Loucy (cell line): Measurements from ENCODE around the gene L3MBTL4.

Source experiments
- H2AFZ ChIP-seq: fragments of 200-600 bp; sonication (generic); 2 replicates; pipeline ENCODE4 v1.6.0; 2016; ENCODE audit warnings: antibody characterized with exemption, mild to moderate bottlenecking, low read length, moderate library complexity
- H3F3A ChIP-seq: fragments of 200-600 bp; 2 replicates; pipeline ENCODE4 v1.6.0; 2016; ENCODE audit warnings: antibody characterized with exemption, low read depth, mild to moderate bottlenecking
- H3K27me3 ChIP-seq: fragments of 200-600 bp; sonication (generic); 2 replicates; pipeline ENCODE4 v1.6.1; 2014; ENCODE audit warnings: low read length, mild to moderate bottlenecking; ENCODE audit not compliant: insufficient read depth, poor library complexity, severe bottlenecking
- H3K36me3 ChIP-seq: fragments of 200-600 bp; sonication (generic); 2 replicates; pipeline ENCODE4 v1.6.1; 2016; ENCODE audit warnings: low read length; ENCODE audit not compliant: insufficient read depth
- H3K4me1 ChIP-seq: fragments of 200-600 bp; sonication (generic); 2 replicates; pipeline ENCODE4 v1.5.1; 2014; ENCODE audit warnings: low read length, mild to moderate bottlenecking; ENCODE audit not compliant: insufficient read depth, poor library complexity, severe bottlenecking
- H3K4me2 ChIP-seq: fragments of 200-600 bp; sonication (generic); 2 replicates; pipeline ENCODE4 v1.6.0; 2014; ENCODE audit warnings: antibody characterized with exemption, low read length, low read depth, mild to moderate bottlenecking; ENCODE audit not compliant: poor library complexity, severe bottlenecking
- H3K4me3 ChIP-seq: fragments of 200-600 bp; sonication (generic); 2 replicates; pipeline ENCODE4 v1.5.1; 2014; ENCODE audit warnings: low read length, mild to moderate bottlenecking, mixed read lengths; ENCODE audit not compliant: poor library complexity, severe bottlenecking
- H3K79me2 ChIP-seq: fragments of 200-600 bp; sonication (generic); 2 replicates; pipeline ENCODE4 v1.6.1; 2014; ENCODE audit warnings: low read length; ENCODE audit not compliant: insufficient read depth
- H3K9ac ChIP-seq: fragments of 200-600 bp; sonication (generic); 2 replicates; pipeline ENCODE4 v1.6.0; 2014; ENCODE audit warnings: mild to moderate bottlenecking, low read depth, low read length, moderate library complexity; ENCODE audit not compliant: poor library complexity, severe bottlenecking
- H3K9me2 ChIP-seq: fragments of 200-600 bp; sonication (generic); replicated peaks from 2 replicates; pipeline ENCODE4 v1.6.1; 2016; ENCODE audit warnings: low read depth, low read length, mixed read lengths
- H3K9me3 ChIP-seq: fragments of 200-600 bp; sonication (generic); 2 replicates; pipeline ENCODE4 v1.6.1; 2014; ENCODE audit warnings: mild to moderate bottlenecking, antibody characterized with exemption, low read length, low read depth; ENCODE audit not compliant: insufficient read depth
- H4K20me1 ChIP-seq: fragments of 200-600 bp; sonication (generic); 2 replicates; pipeline ENCODE4 v1.6.0; 2014; ENCODE audit warnings: antibody characterized with exemption, low read length, mild to moderate bottlenecking; ENCODE audit not compliant: insufficient read depth, poor library complexity, severe bottlenecking
- CTCF ChIP-seq: fragments of 200-600 bp; sonication (generic); conservative IDR thresholded peaks from 2 replicates; pipeline ENCODE4 v1.5.1; 2014; ENCODE audit warnings: mild to moderate bottlenecking, antibody characterized with exemption, low read length
- EZH2phosphoT487 ChIP-seq: fragments of 200-600 bp; IDR thresholded peaks from 2 replicates; pipeline ENCODE4 v1.6.1; 2018; ENCODE audit warnings: antibody characterized with exemption, mild to moderate bottlenecking, moderate library complexity, borderline replicate concordance

The L3MBTL4 gene

GRCh38 chr18:6435731-6436130, 21.0 kb upstream of the L3MBTL4 start:
- Histone ChIP-seq H3K9me2 (no peaks in the 10 kb centered on the region), H2AFZ (no peak overlapping the region), H3K9ac (no peak overlapping the region), H3K4me2 (no peak overlapping the region), H3K4me3 (no peak overlapping the region), H3K36me3 (no peaks in the 10 kb centered on the region), H3K27me3 (no peaks in the 10 kb centered on the region), H3K4me1 (no peaks in the 10 kb centered on the region), H3F3A (no peaks in the 10 kb centered on the region), H4K20me1 (no peaks in the 10 kb centered on the region), H3K9me3 (no peaks in the 10 kb centered on the region), H3K79me2 (no peaks in the 10 kb centered on the region)
- no peak for TF ChIP-seq CTCF
- no peak for TF ChIP-seq EZH2phosphoT487

GRCh38 chr18:6434987-6435709, 20.4 kb upstream of the L3MBTL4 start:
- no peaks in the 10 kb centered on the region for H3K27me3 ChIP-seq
- no peaks in the 10 kb centered on the region for H3K4me1 ChIP-seq
- TF ChIP-seq CTCF (no peak), EZH2phosphoT487 (no peak)
- no peaks in the 10 kb centered on the region for H3K9me2 ChIP-seq
- H2AFZ ChIP-seq: no peak overlapping the region
- no peaks in the 10 kb centered on the region for H4K20me1 ChIP-seq
- no peaks in the 10 kb centered on the region; the same call in 1 of the 2 replicates for H3K9me3 ChIP-seq
- no peaks in the 10 kb centered on the region for H3K79me2 ChIP-seq
- H3K4me3 ChIP-seq: no peak overlapping the region
- H3F3A ChIP-seq: no peaks in the 10 kb centered on the region
- H3K9ac ChIP-seq: no peak overlapping the region
- no peak overlapping the region for H3K4me2 ChIP-seq
- no peaks in the 10 kb centered on the region for H3K36me3 ChIP-seq

- no peaks in the 10 kb centered on the region for H3K9me2 ChIP-seq
- TF ChIP-seq CTCF (no peak), EZH2phosphoT487 (no peak)
- H3K79me2 ChIP-seq: no peaks in the 10 kb centered on the region
- H3K27me3 ChIP-seq: no peaks in the 10 kb centered on the region
- no peak overlapping the region for H3K9ac ChIP-seq
- H3K4me3 ChIP-seq: no peak overlapping the region
- no peaks in the 10 kb centered on the region; the same call in 1 of the 2 replicates for H3K9me3 ChIP-seq
- H3K4me1 ChIP-seq: no peaks in the 10 kb centered on the region
- H3K4me2 ChIP-seq: no peak overlapping the region
- no peaks in the 10 kb centered on the region for H3K36me3 ChIP-seq
- H2AFZ ChIP-seq: no peak overlapping the region
- no peaks in the 10 kb centered on the region for H3F3A ChIP-seq
- no peaks in the 10 kb centered on the region for H4K20me1 ChIP-seq
Observed at GRCh38 chr18:6434481-6434880, 19.8 kb upstream of the L3MBTL4 start.
